SW 1271 (cell line): ENCODE measurements around the gene TBC1D1.

ENCODE experiments used
- DNase-seq, 2 experiments: peaks; one replicate each; lab custom pipeline; 2025; lab: John Stamatoyannopoulos, UW

The TBC1D1 gene

GRCh38 chr4:38082424-38083385 is 191.8 kb downstream of the TBC1D1 start:
- DNase-seq: no peak

GRCh38 chr4:38084877-38085711 is 194.2 kb downstream of the TBC1D1 start:
- DNase-seq: no peak

GRCh38 chr4:38085751-38086150 is 194.9 kb downstream of the TBC1D1 start:
- no peak for DNase-seq

GRCh38 chr4:38086151-38086848 is 195.4 kb downstream of the TBC1D1 start:
- DNase-seq: no peak

- no peak for DNase-seq
These were observed 196.0 kb downstream of the TBC1D1 start for GRCh38 chr4:38086849-38087226.

GRCh38 chr4:38088321-38088720 is 197.4 kb downstream of the TBC1D1 start:
- no peak for DNase-seq

- DNase-seq: no peak
These were observed 199.1 kb downstream of the TBC1D1 start for GRCh38 chr4:38089961-38090360.

GRCh38 chr4:38090455-38091246 is 199.8 kb downstream of the TBC1D1 start:
- no peak for DNase-seq

GRCh38 chr4:38091636-38092035 is 200.8 kb downstream of the TBC1D1 start:
- no peak for DNase-seq

- DNase-seq: no peak
These were observed 201.8 kb downstream of the TBC1D1 start for GRCh38 chr4:38092701-38093100.

GRCh38 chr4:38094419-38094818 is 203.5 kb downstream of the TBC1D1 start:
- DNase-seq: no peak

- DNase-seq: no peak
These were observed 204.8 kb downstream of the TBC1D1 start for GRCh38 chr4:38095691-38096090.

GRCh38 chr4:38097818-38098217 is 206.9 kb downstream of the TBC1D1 start:
- no peak for DNase-seq

- DNase-seq: no peak
These were observed 208.2 kb downstream of the TBC1D1 start for GRCh38 chr4:38099020-38099600.

- DNase-seq: no peak
These were observed 209.1 kb downstream of the TBC1D1 start for GRCh38 chr4:38099908-38100407.

- DNase-seq: no peak
These were observed 209.8 kb downstream of the TBC1D1 start for GRCh38 chr4:38100474-38101255.

GRCh38 chr4:38101563-38101962 is 210.7 kb downstream of the TBC1D1 start:
- no peak for DNase-seq

GRCh38 chr4:38102957-38103588 is 212.2 kb downstream of the TBC1D1 start:
- DNase-seq: no peak

- DNase-seq: no peak
These were observed 214.8 kb downstream of the TBC1D1 start for GRCh38 chr4:38105475-38106220.
